Mammary epithelial cell (primary cell): ENCODE results near the gene ITGB7.
A peak's percentile ranks its signal among the peaks of the same experiment; 100 is the strongest.

Experiments used
- CTCF ChIP-seq, 2 donors: IDR thresholded peaks in 1 of 2; conservative IDR thresholded peaks in 1 of 2; 2 replicates each; pipeline ENCODE4 v1.5.1; 2011 to 2012; ENCODE audit warnings: inconsistent platforms in 2 of 2, low read length in 2 of 2, mild to moderate bottlenecking in 2 of 2, control low read depth in 1 of 2, low read depth in 1 of 2; ENCODE audit not compliant: insufficient read depth in 1 of 2; ENCODE audit errors: extremely low read depth in 1 of 2
- EZH2 ChIP-seq: IDR thresholded peaks from 2 replicates; pipeline ENCODE4 v1.6.1; 2012; ENCODE audit warnings: low read length, inconsistent platforms, borderline replicate concordance

DNA sequence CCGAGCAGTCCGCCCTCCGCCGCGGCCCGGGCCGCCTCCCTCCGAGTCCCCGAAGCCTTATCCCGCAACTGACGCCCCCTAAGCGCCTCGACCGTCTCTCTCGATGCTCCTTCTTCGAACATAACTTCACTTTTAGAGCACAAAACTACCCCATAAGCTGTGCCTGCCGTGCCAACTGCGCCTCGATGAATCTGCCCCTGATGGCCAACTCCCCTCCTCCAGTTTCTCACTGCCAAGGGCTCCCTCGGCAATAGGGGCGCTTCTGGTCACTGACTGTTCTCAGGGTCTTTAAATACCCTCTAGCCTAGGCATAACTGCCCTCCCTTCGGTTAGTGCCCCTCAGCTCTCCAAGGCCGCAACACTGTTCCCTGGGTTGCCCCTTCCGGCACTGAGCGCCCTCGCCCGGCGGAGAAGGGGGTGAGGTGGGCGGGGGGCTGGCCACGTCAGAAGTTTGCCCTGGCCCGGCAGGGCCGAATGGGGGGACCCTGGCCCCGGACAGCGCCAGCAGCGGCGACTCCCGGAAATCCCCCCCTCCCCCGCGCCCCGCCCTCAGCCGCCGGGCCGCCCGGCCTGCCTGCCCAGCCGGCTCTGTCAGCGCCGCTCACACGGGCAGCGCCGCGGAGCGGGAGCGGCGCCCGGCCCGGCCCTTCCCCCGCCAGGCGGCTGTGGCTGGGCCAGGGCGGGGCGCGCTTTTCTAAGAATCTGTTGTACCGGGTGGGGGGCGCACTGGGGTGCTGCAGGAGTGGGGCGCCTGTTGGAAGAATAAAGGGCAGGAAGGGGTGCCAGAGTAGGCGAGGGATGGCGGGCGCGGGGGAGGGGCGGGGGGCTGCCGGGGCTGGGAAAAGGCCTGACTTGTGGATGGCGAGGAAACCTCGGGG lies 14.4 kb upstream of the ITGB7 start:
- peak in 1 of 2 donors; percentile 21 for TF ChIP-seq CTCF (conservative IDR thresholded peaks at IDR 0.05 in 1 of 2, IDR thresholded peaks at IDR 0.05 in 1 of 2; ENCODE audit: extremely low read depth in 1 of 2, insufficient read depth in 1 of 2, low read depth in 1 of 2, low read length in 2 of 2)
- TF ChIP-seq EZH2: no peak
